NT2/D1 (cell line): Measurements from ENCODE around the gene MACROD1.

Experiments used
- DNase-seq: peaks from one replicate; pipeline ENCODE4 v3.0.0-alpha.2; 2011; ENCODE audit warnings: low read depth, low spot score
- H3K27me3 ChIP-seq: 2 replicates; pipeline ENCODE4 v1.6.0; 2011; ENCODE audit warnings: mild to moderate bottlenecking; ENCODE audit not compliant: insufficient read length, insufficient read depth
- H3K36me3 ChIP-seq: 2 replicates; pipeline ENCODE4 v1.6.1; 2011; ENCODE audit warnings: mild to moderate bottlenecking, low read length, mixed read lengths; ENCODE audit not compliant: insufficient read depth, insufficient read length
- H3K4me1 ChIP-seq: 2 replicates; pipeline ENCODE4 v1.5.1; 2011; ENCODE audit not compliant: insufficient read depth, insufficient read length
- H3K4me3 ChIP-seq: 2 replicates; pipeline ENCODE4 v1.5.1; 2011; ENCODE audit warnings: low read depth; ENCODE audit not compliant: insufficient read length
- H3K9ac ChIP-seq: 2 replicates; pipeline ENCODE4 v1.6.0; 2011; ENCODE audit warnings: low read depth; ENCODE audit not compliant: insufficient read length
- H3K9me3 ChIP-seq: 2 replicates; pipeline ENCODE4 v1.5.1; 2011; ENCODE audit warnings: mild to moderate bottlenecking, low read length; ENCODE audit not compliant: insufficient read depth
- SUZ12 ChIP-seq: IDR thresholded peaks from 2 replicates; pipeline ENCODE4 v1.6.1; 2011; ENCODE audit not compliant: insufficient read length, insufficient read depth; ENCODE audit errors: extremely low read depth
- YY1 ChIP-seq: IDR thresholded peaks from 2 replicates; pipeline ENCODE4 v1.6.1; 2011; ENCODE audit not compliant: insufficient read length, insufficient read depth
- ZNF274 ChIP-seq: IDR thresholded peaks from 2 replicates; pipeline ENCODE4 v1.6.1; 2011; ENCODE audit warnings: mild to moderate bottlenecking, low read depth, low read length

The MACROD1 gene

DNA sequence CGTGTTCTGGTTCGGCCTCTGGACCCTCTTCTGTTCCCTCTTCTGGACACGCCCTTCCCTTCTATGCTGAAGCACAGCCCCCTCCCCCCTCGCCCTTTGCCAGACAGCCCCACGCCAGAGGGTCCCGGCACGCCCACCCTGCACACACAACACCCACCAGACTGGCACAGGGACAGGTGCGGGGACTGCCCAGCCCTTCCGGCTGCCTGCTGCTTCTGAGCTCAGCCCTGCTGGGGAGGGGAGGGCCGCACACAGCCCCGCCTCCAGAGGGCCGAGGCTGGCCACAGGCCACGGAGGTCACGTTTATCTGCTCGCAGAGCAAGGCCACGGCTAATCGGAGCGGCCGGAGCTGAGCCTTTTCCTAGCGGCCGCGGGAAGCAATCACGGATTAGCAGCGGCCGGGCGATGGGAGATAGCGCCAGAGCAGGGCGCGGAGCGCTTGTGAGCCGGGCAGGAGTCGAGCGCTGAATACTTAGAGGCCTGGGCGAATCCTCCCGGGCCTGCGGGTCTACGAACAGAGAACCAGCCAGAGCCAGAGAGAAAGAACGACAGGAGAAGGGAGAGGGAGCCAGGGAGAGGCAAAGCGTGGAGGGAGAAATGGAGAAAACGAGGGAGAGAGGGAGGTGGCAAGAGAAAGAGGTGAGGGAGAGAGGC is 158.2 kb downstream of the MACROD1 start:
- peaks cover 12% of the 10 kb centered on the region for H3K9me3 ChIP-seq
- peak overlapping the region; percentile 27 for H3K4me3 ChIP-seq
- no peak for TF ChIP-seq ZNF274
- no peak for TF ChIP-seq SUZ12
- no peak for TF ChIP-seq YY1
- DNase-seq, result peak; percentile 55
- peaks cover 58% of the 10 kb centered on the region for H3K27me3 ChIP-seq
- H3K9ac ChIP-seq, result peak overlapping the region; percentile 66
- peaks cover 24% of the 10 kb centered on the region for H3K4me1 ChIP-seq
- H3K36me3 ChIP-seq, result no peaks in the 10 kb centered on the region

- Histone ChIP-seq H3K27me3 (peaks cover 58% of the 10 kb centered on the region), H3K9ac (peak overlapping the region; percentile 62), H3K4me1 (peaks cover 28% of the 10 kb centered on the region), H3K36me3 (no peaks in the 10 kb centered on the region), H3K4me3 (peak overlapping the region; percentile 27), H3K9me3 (peaks cover 12% of the 10 kb centered on the region)
- no peak for DNase-seq
- TF ChIP-seq YY1 (no peak), ZNF274 (no peak), SUZ12 (no peak)
Measured at GRCh38 chr11:64007160-64007628, 158.7 kb downstream of the MACROD1 start.

DNA sequence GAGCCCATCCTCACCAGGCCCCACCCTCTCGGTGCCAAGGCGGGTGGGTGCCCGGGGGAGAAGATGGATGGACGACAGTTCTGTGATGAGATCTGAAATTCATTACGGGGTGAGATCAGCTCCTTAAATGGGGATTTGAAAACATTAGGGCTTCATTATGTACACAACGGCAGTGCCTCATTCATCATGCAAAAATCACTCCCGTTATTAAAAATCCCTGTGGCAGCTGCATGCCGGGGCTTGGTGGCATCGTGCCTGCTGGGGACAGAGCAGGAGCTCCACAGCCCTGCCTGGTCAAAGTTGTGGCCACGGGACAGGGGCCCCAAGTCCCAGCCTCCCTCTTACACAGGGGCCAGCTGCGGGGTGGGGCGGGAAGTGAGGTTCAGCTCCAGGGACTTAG is 159.5 kb downstream of the MACROD1 start:
- H3K9ac ChIP-seq, result peak overlapping the region; percentile 62
- H3K36me3 ChIP-seq, result no peaks in the 10 kb centered on the region
- H3K27me3 ChIP-seq, result peaks cover 55% of the 10 kb centered on the region
- no peak for DNase-seq
- H3K9me3 ChIP-seq, result peaks cover 12% of the 10 kb centered on the region
- peaks cover 28% of the 10 kb centered on the region for H3K4me1 ChIP-seq
- TF ChIP-seq SUZ12 (no peak), ZNF274 (no peak), YY1 (no peak)
- no peak overlapping the region for H3K4me3 ChIP-seq

GRCh38 chr11:64005691-64006090 is 160.2 kb downstream of the MACROD1 start:
- DNase-seq, result no peak
- peaks cover 7% of the 10 kb centered on the region for H3K9me3 ChIP-seq
- peaks cover 28% of the 10 kb centered on the region for H3K4me1 ChIP-seq
- H3K36me3 ChIP-seq, result no peaks in the 10 kb centered on the region
- TF ChIP-seq ZNF274 (no peak), YY1 (no peak), SUZ12 (no peak)
- no peak overlapping the region for H3K9ac ChIP-seq
- H3K4me3 ChIP-seq, result no peak overlapping the region
- peaks cover 58% of the 10 kb centered on the region for H3K27me3 ChIP-seq

DNA sequence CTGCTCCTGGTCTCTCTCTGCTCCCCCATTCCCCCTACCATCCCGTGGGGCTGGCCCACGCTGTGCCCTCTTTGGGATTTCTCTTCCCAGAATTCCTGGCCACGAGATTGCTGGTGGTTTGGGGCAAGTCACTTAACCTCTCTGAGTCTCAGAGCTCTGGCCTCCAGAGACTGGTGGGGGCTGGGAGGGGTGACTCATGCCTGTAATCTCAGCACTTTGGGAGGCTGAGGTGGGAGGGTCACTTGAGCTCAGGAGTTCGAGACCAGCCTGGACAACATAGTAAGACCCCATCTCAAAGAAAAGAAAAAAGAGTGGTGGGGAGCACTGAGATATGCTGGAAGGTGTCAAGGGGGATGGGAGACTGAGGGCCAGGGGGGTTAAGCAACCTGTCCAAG is 161.3 kb downstream of the MACROD1 start:
- Histone ChIP-seq H3K9me3 (no peaks in the 10 kb centered on the region), H3K4me1 (peaks cover 28% of the 10 kb centered on the region), H3K27me3 (peaks cover 55% of the 10 kb centered on the region), H3K4me3 (no peak overlapping the region), H3K9ac (no peak overlapping the region), H3K36me3 (no peaks in the 10 kb centered on the region)
- no peak for TF ChIP-seq SUZ12
- TF ChIP-seq YY1, result no peak
- no peak for TF ChIP-seq ZNF274
- DNase-seq, result no peak

GRCh38 chr11:64003807-64004589 is 161.9 kb downstream of the MACROD1 start:
- H3K36me3 ChIP-seq, result no peaks in the 10 kb centered on the region

More at GRCh38 chr11:64003807-64004589, 161.9 kb downstream of the MACROD1 start:
- no peak overlapping the region for H3K9ac ChIP-seq
- no peak for DNase-seq
- no peaks in the 10 kb centered on the region for H3K9me3 ChIP-seq
- H3K4me1 ChIP-seq, result peaks cover 28% of the 10 kb centered on the region
- no peak for TF ChIP-seq ZNF274
- H3K4me3 ChIP-seq, result no peak overlapping the region
- H3K27me3 ChIP-seq, result peaks cover 49% of the 10 kb centered on the region
